ENCODE data around the gene CAPS. TPM values are rescaled to one million over a fixed set of nuclear protein-coding genes. Genes with fewer than 3 reads are reported as not detected.

CAPS gene
- total RNA-seq, 1 experiment from 2014 or later: 1.3 TPM

DNA sequence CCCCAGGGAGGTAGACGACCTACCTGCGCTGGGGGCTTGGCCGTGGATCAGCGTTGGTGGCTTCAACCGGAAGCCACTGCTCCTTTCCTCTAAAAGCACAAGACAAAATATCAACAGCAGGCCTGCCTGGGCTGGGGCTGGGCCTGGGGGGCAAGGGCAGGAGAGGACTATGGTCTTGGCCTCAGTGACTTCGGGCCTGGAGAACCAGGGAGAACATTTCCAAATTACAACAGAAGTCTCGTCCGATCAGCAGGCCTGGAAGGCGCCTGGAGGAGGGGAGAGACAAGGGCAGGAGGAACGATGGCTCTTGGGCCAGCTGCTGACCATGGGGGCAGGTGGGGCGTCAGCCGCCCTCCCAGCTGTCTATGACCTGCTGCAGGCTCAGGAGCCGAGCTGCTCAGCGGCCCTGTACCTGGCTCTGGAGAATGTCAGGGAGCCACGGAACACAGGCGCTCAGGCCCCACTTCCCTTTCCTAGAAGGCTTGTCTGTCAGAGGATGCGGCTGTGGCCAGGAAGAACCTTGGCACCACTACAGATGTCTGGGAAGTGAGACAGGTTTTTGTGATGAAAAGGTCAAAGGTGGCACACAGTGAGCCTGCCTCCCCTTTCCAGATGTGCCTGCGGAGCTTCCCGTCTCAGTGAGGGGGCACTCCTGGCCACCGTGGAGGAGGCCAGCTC is 19.5 kb downstream of the CAPS start:
- no peak for DNase-seq (ENCODE audit: low read depth)

DNA sequence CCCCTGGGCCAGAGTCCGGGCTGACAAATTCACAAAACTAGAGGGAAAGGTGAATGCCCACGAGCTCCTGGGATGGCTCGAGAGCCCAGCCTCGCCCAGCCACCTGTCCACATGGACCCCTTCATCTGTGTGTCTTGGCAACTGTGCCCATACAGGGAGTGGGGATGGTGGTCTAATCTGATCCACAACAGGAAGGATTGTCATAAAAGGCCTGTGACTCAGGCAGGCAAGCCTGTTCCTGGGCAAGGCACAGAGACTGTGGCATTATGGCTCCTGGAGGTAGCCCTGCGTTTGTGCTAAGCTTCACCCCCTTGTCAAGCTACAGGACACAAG is 20.0 kb downstream of the CAPS start:
- no peak for DNase-seq (ENCODE audit: low read depth)

DNA sequence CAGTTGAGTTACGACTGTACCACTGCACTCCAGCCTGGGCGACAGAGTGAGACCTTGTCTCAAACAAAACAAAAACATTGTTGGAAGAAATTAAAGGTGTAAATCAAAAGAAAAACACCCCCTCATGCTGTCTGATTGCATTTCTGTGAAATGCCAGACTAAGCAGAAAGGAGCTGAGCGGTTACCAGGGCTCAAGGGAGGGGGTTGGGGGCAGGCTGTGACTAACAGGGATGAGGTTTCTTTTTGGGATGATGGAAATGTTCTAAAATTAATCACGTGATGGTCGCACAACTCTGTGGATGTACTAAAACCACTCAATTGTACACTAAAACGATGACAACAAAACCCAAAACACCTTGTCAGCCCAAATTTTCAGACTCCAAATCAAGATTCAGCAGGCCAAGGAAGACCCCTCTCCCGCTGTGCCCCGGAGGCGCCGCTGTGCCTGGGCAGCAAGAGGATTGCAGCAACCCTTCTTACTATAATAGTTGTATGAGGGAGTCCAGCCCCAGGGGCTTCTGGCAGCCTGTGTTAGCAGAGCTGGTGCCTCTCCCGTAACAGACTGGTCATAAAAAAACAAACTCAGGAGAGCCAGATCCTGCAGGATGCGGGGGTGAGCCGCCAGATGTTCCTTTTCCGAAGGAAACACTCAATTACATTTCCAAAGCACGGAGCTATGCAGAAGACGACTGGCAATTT is 20.9 kb downstream of the CAPS start:
- no peak for DNase-seq (ENCODE audit: low read depth)

DNA sequence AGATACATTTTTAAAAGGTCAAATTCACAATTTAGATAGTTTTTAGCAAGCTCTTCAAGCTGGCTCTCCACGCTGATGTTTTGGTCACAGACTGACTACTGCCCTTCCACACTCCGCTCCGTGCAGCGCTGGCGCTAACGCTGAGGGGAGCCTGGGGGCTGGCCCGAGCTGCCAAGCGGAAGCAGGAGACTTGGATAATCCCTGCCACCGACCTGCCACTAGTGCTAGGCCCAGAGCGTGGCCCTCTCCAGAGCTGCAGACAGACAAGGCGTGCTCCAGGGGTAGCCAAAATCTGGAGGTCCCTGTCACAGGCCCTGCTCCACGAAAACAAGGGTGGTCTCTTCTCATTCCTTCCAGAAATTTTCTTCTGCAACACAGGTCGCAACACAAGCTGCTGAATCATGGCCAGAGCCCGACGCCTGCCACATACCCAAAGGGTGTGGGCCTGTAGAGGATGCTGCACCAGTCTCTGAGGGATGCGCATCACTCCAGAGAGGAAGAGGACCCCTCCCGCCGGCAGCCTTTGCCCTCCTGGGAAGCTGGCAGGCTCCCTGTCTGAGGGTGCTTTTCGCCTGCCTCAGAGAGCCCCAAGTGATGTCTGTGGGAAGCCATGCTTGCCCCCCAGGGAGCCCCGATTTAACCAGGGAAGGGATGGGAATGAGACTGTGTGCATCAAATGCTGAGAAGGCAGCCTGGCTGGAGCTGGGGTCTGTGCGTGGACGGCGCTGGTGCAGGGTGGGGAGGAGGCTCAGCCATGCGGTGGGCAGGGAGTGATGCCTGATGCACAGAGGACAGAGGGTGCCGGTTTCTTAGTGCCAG is 21.6 kb downstream of the CAPS start:
- DNase-seq (ENCODE audit: low read depth): no peak

DNA sequence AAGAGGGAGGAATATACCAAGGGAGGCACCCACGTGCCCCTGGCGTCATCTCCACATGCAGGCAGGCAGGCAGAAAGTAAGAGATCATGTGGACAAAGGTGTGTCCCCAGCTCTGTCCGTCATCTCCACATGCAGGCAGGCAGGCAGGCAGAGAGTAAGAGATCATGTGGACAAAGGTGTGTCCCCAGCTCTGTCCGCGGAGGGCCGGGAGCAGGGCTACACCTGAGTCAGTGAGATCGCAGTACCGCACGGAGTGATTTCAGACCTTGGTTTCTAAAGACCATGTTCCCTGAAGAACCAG is 22.2 kb downstream of the CAPS start:
- no peak for DNase-seq (ENCODE audit: low read depth)

DNA sequence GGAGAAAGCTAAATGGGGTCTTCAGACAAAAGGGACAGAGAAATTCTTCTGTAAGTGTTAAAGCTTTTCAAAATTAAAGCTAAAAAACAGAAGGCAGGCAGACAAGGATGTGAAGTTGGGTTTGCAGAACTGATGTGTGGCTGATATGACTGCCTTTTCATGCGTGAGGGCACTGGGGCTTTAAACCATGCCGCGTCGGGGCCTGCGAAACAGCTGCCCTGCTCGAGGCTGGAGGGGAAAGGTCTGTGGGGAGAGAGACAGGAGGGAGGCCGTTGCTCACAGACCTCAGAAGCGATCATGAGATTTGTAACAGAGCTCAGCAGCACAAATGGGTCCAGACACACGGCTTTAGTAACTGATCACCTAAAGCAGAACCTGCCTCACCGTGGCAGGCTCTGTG is 23.5 kb downstream of the CAPS start:
- no peak for DNase-seq (ENCODE audit: low read depth)

DNA sequence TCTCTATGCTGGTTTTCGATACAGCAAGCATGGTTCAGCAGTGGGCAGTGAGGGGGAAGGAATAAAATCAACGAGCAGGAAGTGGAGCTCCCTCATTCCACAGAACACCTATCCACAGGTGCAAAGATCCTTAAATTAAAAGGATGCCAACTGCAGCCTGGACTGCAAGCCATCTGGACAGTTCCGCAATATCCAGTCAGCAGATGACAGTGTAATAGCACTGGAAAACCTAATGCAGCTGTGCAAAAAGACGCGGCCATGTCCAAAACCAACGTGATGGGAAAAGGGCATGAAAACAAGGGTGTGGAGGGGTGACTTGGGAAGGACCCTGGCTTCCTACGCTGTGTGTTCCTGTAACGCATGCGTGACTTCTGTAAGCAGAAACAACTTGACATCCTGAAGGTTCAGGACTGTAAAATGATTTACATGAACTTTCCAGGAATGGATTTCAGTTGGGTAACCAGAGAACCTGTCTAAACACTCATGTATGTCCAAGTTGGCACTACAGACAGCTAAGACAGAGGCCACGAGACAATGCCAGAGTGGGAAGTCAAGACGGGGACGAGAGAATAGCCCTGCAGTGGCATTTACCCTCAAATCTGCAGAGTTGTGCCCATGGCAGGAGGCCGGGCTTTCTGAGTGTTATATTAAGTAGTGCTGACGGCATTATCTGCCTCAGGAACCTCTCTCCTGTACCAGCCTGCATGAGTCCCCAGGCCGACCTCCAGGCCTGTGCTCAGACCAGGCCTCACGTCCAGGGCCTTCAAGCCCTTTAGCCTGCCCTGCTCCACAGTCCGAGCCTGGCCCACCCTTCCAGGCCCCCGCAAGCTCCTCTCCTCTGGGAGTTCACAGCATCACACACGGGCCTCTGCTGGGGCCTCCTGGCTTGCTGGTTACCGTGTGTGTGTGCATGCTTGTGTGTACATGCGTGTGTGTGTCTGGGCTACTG is 26.5 kb downstream of the CAPS start:
- no peak for DNase-seq (ENCODE audit: low read depth)

DNA sequence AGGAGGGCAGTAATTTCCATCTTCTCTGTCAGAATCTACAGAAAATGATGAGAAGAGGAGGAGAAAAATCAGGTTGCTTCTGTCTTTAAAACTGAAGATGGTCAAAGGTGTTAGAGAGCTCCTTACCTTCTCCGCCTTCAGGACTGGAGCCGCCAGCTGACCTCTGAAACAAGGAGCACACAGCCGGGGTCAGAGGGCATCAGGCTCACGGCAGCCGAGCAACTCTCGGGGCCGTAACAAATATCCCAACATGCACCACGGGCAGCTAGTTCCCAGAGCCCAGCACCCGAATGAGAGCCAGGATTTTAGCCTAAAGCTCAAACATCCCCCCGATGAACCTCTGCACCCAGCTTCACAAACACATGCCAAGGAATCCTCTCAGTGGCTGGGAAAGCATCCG is 27.6 kb downstream of the CAPS start:
- DNase-seq (ENCODE audit: low read depth): no peak

DNA sequence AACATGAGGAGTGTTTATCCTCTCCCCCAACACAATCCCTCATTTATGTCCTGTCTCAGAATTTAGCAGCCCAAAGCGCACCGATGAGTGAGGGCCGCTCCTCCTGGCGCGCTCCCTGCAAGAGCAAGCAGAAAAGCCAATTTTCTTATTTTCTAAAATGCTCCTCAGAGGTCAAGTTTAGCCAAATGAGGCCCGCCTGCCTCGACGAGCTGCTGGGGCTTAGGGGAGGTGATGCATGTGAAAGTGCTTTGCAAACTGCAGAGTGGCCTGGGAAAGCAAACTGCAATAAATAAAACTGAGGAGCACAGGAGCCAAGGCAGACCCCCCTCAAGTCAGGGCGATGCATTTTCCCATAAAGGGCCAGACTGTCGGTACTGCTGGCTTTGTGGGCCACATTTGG is 29.0 kb downstream of the CAPS start:
- no peak for DNase-seq (ENCODE audit: low read depth)

DNA sequence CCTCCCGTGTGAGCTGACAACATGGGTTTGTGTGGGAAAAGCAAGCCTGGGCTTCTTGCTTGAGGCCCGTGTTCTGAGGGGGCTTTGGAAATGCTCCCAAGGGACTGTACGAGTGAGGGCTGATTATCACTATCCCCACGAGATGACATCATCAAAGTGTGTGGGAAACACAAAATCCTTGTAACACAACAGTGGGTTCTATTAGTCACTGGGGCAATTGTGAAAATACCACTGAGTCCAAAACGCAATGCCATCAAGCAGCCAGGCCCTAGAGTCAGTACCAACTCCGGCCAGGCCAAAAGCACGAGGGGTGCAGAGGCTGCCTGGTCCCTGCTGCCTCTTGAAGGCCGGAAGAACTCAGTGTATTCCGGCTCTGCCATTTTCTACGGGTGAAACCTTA is 29.6 kb downstream of the CAPS start:
- peak; percentile 15 for DNase-seq (ENCODE audit: low read depth)

DNA sequence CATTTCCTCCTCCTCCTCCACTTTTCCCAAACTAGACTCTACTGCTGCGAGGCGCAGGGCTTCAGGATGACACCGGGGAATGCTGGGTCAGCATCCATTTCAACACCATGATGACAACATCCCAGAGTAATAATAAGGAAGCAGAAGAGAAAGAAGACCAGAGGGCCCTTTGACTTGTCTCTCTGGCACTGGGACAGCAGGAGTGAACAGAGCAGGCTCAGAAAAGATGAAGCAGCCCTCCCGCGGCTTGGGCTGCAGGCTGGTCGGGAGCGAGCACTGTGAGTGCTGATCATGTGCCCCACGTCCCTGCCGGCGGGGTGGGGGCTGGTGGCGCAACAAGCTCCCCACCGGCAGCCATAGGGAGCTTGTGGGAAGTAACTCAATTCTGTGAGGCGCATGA is 33.4 kb downstream of the CAPS start:
- DNase-seq (ENCODE audit: low read depth): no peak

DNA sequence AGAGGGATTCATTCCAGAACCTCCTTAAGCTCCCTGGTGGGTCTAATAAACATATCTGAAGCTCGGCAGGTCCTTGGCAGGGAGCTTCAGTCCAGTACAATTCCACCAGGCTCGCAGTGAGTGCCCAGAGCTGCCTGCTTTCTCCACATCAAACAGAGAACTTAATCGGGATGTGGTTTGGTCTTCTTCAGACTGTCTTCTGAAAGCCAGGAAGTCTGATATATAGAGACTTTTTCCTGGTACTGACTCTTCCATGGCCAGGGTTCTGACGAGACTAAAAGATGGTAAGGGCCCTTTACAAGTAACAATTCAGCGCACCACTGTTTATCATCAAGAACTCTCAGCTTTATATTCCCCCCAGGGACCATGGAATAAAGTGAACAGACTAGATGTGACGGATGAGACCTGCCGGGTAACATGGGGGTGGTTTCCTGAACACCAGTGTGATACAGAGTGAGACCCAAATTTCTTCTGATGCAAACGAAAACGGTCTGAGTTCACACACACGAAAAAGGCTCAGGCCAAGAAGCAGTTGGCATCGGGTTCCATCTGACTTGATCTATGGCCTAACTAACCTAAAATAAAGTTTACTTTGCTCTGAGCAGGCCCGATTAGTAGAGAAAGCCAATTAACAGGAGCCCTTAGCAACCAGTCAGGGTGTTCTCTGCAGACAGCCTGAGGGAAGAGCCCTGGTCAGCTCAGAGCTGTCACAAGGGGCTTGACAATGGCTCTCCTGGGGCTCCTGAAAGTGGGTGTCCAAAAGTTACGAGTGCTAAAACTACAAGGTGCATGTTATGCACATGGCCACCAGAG is 34.9 kb downstream of the CAPS start:
- DNase-seq (ENCODE audit: low read depth): no peak

DNA sequence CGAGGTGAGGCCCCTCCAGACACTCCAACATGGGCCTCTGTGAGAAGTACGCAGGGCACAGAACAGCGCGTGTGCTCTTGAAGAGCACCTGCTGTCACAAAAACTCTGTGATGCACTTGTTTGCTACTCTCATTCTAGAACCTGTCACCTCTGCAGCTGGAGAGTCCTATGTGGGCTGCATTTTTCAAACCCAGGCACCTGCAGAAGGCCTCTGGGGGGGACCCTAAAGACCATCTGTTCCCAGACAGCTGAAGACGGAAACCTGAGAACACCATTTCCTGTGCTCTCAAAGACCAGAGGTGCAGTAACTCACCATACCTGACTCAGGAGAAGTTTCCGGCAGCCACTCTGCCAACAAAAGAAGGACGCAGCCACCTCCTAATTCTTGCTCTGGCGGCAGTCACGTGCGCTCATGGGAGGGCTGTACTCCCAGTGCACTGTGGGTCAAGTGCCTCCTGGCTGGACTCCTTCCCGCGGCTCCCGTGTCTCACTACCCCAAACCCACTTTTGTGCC is 35.8 kb downstream of the CAPS start:
- DNase-seq (ENCODE audit: low read depth): no peak

DNA sequence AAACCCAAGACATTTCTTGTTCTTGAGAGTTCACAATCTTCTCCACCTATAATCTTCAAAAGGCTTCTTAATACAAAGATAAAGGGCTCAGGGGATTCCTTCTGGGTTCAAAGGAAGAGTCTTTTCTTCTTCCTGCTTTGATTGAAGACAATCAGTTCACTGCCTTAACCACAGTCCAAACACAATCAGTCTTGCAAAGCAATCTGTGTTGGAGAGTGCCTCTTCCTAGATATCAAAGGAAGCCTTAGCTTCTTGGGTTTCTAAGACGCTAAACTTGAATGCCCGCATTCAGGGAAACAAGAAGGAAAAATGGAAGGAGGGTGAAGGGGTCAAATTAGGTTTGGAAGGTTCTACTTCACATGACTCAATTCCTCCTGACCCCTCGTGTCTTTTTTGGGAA is 36.7 kb downstream of the CAPS start:
- DNase-seq (ENCODE audit: low read depth): no peak

DNA sequence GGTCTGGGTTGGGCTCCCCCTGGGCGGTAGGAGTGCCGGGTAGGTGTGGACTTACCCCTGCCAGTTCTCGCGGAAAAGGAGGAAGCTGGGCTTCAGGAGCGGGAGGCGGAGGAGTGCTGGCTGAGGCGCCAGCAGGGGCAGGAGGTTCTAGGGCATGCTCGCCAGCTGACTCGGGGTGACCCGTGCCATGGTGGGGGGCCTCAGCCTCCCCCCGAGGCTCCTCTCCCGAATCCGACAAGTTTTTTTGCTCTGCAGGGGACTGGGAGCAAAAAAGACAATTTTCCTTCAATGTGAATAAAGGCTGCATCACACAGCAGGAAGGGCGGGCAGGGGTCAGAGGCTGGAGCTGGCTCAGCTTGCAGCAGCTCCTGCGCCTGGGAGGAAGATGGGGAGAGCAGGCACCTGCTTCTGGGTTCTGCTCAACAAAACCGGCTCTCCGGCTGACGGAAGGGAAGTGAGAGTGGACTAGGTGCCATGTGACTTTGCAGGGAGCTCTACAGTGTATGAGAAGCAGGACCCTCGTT is 37.3 kb downstream of the CAPS start:
- DNase-seq (ENCODE audit: low read depth): no peak

DNA sequence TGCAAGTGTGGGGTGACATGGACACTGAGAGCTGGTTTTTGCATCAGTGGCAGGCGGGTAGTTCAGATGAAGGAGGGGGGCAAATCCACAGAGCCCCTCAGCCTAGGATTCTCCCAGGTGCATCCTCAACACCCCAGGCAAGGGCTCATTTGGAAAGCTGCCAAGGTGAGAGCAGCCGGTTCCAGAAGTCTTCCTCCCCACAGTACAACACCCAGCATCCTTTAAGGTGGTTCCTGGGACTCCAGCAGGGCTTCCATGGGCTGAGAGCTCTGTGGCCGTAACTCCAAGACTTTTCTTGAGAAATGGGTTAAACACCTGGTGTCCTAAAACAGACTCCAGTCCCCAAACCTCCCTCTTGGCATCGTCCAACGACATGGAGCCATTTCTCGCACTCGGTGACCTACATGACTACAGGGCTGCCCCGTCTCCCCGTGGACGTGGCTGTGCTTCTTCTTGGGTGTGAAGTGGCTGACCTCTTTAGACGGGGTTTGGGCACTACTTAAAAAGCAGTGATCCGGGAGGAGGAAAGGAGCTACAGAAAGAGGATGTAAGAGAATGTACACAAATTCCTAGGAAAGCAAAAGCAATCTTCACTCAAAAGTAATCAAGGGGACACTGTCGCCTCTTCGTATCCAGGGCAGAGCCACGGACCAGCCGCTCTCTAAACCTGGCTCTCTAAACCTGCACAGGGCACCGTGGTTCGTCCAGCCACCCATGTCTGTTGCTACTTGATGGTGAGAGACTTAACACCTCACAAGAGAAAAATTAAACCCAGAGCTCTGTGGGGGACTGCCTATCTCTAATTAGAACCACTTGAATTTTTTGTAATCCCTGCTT is 38.4 kb downstream of the CAPS start:
- no peak for DNase-seq (ENCODE audit: low read depth)

DNA sequence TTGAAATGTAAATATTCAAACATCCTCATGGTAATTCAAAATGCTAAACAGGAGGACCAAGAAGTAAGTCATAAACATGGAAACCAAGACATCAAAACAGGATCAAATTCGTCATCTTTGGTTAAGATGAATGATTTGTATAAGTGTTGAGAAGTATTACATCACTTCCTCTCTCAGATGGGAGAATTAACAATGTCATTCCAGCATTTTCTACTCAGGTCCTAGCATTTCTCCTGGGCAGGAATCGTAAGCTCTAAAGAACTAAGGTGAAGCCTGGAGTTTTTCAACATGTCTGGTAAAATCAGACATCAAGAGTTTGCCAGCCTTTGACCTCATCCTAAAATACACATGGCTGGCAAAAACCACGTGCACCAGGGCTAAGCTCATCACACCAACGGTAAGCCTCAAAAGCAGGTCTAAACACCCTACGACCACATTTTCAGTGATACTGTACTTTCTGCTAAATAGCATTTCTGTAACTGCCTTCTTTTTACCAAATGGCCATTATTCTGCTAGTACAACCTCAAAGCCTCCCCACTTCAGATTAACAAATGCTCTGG is 39.1 kb downstream of the CAPS start:
- peak; percentile 61 for DNase-seq (ENCODE audit: low read depth)

DNA sequence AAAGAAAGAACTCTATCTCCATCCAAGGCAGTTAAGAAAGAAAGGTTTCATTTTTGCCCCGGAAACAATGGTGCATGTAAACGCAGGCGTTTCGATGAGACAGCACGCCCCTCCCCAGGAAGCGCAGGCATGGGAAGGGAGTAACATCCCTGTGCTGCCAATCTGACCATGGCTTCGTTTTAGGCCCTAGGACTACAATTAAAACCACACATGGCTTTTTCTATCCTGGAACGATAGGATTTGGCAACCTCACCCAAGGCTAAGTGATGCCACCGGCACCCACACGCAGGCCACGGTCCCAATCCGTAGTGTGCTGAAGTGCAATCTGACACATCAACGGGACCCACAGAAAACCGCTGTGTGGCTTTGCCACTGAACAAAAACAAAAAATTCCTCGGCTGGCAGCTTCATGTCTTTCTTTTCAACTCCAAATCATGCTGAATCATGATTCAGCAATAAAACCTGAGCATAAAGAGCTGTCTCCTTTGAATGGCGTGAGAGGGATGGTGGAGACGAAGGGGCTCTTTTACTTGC is 39.7 kb downstream of the CAPS start:
- peak; percentile 83 for DNase-seq (ENCODE audit: low read depth)

DNA sequence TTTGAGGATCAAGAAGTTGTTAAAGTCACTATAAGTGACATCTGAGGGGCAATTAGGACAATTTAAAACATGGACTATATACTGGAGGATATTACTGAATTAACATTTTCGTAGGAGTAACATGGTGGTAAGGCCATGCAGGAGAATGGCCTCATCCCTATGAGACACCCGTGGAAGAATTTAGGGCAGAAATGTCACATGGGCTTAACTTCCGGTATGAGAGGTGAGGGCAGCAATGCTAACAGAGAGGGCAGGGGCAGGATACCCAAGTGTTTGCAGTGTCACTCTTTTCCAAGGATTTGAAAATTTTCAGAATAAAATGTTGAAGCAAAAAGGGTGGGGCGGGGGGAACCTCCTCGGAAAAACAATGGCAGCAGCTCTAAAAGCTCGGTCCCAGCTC is 40.2 kb downstream of the CAPS start:
- peak; percentile 62 for DNase-seq (ENCODE audit: low read depth)
